HG02623 (cell line): ENCODE results near the gene KIF3A.

Source experiments
- ATAC-seq: cut with Tn5 transposase; IDR thresholded peaks from one replicate; pipeline ENCODE4 v1.9.1; 2021; ENCODE audit warnings: moderate library complexity; ENCODE audit not compliant: unreplicated experiment

The KIF3A gene

GRCh38 chr5:132771503-132771998 lies 34.2 kb upstream of the KIF3A start:
- ATAC-seq = no peak

GRCh38 chr5:132770476-132771159 lies 33.3 kb upstream of the KIF3A start:
- no peak for ATAC-seq

GRCh38 chr5:132768485-132768868 lies 31.1 kb upstream of the KIF3A start:
- ATAC-seq = no peak

DNA sequence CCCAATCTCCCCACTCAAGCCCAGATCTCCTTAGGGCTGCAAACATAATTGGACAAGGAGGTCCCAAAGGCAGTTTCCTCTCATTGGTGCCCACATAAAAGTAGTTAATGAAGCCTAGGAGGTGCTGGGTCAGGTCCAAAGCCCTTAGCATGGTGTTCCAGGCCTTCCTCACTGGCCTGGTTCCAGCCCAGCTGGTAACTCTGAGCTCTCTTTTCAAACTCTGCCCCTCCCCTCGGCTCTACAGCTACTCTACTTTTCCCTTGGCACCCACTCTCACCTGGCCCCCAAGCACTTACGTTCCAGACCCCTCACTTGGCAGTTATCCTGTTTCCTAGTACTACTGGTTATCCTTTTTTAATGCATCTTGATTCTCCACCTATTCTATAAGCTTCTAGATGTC lies 29.8 kb upstream of the KIF3A start:
- ATAC-seq = no peak

DNA sequence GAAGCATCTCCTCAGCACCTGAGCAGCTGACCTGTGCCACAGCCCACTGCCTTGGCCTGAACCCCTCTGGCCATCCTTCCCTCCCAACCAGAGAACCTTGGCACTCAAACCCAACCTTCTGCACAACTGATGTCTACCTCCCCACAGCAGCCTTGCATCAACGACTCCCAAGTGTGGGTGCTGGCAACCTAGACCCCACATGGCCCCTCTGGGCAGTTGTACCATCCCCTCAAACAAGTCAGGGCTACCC lies 29.4 kb upstream of the KIF3A start:
- no peak for ATAC-seq

DNA sequence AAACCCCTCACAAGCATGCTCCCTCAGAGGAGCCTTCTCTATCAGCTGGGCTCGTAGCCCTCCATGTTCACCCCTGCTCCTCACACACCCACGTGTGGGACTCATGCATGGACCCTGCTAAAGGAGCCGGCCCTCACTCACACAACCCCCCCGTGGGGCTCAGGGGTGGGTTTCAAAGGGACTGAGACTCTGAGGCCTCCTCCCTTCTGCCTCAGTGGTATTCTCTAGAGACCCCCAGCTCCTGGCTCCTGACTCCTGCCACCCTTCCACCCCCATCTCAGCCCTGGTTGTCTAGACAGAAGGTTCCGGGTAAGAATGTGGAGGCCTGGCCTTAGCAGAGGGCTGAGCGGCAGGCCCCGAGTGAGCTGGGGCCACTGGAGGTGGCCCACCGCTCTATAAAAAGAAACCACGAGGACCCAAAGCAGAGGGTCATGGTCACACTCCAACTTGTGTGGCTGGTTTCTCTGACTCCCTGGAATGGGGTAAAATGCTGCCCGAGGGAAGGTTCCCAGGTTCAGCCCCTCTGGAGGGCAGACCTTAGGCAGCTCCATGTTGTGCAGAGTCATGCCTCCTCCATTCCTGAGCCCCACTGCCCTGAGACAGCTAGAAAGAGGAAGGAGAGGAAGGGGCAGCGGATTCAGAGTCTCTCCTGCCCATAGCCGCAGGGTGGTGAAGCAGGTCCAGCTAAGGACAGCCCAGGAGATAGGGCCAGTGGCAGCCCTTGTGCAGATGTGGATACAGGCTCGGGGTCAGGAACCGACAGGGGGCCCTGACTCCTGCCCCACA lies 28.9 kb upstream of the KIF3A start:
- ATAC-seq = no peak

DNA sequence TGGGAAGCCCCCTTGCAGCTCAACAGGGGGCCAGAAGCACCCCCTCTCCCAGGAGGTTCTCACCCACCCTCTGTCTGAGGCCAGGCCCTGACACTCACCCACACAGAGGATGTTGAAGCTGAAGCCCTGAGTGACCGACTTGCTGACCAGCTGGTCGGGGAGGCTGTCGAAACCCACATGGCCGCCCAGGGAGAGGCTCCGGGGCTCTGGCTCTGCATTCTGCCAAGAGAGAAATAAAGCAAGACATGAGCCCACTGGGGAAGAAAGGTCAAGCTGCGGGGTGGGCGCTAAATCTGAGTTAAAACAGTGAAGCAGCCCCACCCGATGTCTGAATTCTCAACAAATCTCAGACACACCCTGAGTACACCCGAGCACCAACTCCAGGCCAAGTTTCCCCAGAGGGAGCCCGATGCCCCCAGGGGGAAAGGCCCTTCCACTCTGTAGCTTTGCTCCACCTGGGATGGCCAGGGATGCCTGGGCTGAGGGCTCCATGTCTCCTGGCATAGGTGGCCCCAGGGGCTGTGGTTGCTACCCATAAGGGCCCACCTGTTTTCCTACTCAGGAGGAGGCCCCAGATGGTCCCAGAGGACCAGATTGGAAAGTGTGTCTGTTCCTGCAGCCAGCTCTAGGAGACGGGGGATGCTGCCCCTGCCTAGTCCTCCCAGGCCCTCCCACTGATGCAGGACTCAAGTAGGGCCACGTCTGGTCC lies 28.1 kb upstream of the KIF3A start:
- no peak for ATAC-seq

DNA sequence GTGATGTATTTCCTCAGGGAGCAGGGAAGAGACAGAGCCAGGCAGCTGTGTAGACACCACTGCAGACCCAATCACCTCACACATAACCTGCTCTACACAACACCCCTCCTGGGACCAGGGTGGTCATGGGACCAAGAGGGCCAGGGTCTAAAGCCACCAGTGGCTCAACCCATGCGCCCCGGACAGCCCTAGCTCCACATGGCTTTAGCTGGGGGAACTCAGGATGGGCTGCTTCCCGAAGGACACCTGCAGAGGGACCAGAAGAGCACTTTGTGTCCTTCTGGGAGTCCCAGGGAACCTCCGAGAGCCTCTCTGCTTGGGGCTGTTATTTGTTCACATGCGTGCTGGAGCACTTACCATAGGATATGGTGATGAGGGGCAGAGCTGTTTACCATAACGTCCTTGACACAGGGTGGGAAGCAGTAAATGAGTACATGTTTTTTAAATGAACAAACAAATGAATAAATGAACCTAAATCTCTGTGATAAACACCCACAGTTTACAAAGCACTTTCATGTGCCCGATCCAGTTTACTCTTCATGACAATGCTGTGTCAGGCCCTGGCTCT lies 27.4 kb upstream of the KIF3A start:
- ATAC-seq = no peak

- ATAC-seq = no peak
These were observed 26.7 kb upstream of the KIF3A start for GRCh38 chr5:132764051-132764450.

DNA sequence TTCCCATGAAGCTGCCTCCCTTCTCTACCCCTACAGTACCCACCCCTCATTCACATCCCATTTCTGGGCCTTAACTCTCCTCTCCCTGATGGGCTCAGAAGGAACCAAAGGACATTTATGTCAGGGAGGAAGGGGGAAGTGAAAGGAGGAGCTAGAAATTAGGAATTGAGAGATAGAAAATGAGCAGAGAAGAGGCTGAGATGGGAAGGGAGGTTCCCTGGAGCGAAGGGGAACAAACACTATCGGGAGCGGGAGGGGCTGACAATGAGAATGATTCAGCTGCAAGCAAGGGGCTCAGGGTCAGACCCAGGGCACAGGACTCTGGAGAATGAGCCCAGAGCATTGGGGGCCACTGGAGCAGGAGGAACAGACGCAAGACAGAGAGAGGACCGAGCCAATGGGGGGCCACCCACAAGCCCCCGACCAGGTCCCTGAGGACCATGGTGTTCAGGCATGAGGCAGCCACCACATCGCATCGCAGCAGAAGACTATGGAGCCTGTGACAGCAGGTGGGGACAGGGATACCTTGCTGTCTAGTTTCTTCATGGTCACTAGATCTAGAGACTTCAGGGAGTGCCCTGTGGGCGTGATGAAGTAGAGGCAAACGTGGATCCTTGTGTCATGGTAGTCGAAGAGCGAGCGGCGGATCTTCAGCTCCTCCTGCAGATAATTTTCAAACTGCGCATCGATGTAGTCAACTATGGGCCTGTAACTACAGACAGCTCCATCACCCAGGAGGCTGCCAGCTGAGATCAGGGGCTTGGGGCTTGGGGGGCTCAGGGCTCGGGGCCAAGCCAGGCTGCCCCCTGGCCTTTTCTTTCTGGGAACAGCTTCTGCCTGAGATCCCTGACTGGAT lies 26.1 kb upstream of the KIF3A start:
- ATAC-seq = no peak

DNA sequence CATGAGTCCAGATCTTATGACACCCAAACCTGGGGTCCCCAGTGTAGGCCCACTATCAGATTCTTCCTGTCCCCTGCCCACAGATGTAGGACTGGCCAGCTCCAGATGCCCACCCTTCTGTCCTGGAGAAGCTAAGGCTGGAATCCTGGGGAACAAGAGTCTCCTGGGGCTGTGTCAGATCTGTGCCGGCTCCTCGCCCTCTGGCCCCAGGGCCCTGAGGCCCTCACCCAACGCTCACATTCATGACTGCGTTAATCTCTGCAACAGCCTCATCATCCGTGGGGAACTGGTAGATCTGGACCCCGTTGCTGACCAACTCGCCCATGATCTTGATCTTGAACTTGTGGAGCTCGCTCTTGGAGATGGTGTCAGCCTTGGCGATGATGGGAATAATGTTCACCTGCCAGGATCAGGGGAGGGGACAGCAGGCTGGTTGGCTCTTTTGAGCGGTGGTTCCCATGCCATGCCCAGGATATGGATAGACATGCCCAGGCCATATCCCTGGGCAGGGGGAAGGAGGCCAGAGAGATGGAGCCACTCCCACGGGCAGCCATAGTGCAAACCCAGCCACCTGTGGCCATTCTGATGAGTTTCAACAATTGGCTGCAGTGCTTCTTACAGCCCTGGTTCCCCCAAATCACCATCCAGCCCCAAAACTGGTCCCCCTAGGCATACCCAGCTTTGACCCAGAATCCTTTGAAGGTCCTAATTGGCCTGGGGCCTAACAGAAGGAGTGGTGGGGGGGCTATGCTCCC lies 25.1 kb upstream of the KIF3A start:
- no peak for ATAC-seq

GRCh38 chr5:132761321-132762240 lies 24.2 kb upstream of the KIF3A start:
- ATAC-seq = no peak

DNA sequence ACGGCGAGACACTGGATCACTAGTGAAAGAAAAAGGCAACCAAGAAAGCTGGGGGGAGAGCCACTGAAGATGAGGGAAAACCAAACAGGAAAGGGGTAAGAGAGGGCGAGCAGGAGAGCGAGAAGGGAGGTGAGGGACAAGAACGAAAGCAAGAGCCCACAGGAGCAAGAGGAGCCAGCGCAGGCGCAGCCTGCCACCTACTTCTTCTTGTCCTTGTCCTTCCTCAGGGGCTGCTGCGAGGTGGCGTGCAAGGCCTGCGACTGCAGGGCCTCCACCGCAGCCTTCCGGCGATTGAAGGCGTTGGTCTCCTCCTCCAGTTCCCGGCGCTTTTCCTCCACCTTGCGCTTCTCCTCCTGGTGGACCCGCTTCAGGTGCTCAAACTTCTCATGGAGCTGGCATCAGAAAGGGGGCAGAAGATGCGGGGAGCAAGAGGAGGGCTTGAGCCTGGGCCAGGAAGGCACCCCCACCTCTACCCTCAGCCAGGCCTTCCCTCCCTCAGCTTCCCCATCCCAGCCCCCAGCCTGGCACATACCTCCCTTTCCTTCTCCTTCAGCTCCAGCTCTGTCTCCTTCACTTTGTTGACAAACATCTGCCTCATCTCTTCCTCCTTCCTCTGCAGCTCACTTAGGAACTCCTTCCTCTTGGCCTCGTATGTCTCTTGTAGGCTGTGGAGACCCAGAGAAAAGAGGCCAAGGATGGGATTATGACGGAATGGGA lies 23.4 kb upstream of the KIF3A start:
- no peak for ATAC-seq

GRCh38 chr5:132760049-132760420 lies 22.7 kb upstream of the KIF3A start:
- no peak for ATAC-seq

GRCh38 chr5:132759114-132760048 lies 22.0 kb upstream of the KIF3A start:
- no peak for ATAC-seq

- ATAC-seq = no peak
These were observed 21.1 kb upstream of the KIF3A start for GRCh38 chr5:132758451-132758850.

DNA sequence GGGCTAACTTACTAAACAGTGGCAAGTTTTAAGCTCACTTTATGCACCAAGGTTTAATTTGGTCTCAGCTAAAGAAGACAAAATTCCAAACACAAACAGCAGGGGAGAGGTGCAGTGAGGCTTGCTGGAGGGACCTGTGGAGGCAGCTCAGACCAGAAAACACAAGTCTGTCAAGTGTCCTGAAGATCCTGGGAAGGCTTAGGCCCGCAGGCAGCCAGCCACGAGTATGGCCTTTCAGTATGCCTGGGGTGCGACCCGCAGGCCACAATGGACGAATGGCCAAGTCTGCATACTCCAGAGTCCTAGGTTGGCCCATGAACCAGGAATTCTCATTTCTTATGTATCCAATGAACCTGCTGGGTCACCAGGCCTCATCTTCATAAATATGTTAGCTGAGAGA lies 19.2 kb upstream of the KIF3A start:
- ATAC-seq = no peak
